ENCODE results near the gene TRIM21.

DNA sequence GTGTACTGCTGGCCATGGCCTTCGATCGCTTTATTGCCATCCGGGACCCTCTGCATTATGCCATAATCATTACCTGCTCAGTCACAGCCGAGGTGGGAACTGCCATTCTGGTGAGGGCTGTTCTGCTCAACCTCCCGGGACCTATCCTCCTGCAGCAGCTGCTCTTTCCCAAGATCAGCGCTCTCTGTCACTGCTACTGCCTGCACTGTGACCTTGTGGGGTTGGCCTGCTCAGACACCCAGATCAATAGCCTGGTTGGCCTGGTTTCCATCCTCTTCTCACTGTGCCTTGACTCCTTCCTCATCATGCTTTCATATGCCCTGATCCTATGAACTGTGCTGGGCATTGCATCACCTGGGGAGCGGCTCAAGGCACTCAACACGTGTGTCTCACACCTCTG lies 24.9 kb upstream of the TRIM21 start:
- TF ChIP-seq, protein P1, sequence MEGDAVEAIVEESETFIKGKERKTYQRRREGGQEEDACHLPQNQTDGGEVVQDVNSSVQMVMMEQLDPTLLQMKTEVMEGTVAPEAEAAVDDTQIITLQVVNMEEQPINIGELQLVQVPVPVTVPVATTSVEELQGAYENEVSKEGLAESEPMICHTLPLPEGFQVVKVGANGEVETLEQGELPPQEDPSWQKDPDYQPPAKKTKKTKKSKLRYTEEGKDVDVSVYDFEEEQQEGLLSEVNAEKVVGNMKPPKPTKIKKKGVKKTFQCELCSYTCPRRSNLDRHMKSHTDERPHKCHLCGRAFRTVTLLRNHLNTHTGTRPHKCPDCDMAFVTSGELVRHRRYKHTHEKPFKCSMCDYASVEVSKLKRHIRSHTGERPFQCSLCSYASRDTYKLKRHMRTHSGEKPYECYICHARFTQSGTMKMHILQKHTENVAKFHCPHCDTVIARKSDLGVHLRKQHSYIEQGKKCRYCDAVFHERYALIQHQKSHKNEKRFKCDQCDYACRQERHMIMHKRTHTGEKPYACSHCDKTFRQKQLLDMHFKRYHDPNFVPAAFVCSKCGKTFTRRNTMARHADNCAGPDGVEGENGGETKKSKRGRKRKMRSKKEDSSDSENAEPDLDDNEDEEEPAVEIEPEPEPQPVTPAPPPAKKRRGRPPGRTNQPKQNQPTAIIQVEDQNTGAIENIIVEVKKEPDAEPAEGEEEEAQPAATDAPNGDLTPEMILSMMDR (IDR thresholded peaks at IDR 0.05 in 2 of 3, conservative IDR thresholded peaks at IDR 0.05 in 1 of 3; ENCODE audit: borderline replicate concordance in 1 of 3, insufficient read depth in 1 of 3, low read depth in 2 of 3, low read length in 2 of 3) = no peak
- no peak for TF ChIP-seq SIN3A (IDR thresholded peaks at IDR 0.05; ENCODE audit: low read depth)
- no peak for TF ChIP-seq RAD21 (IDR thresholded peaks at IDR 0.05; ENCODE audit: low read depth)
- TF ChIP-seq EZH2 (IDR thresholded peaks at IDR 0.05) = no peak
- no peak for TF ChIP-seq FOSL1 (IDR thresholded peaks at IDR 0.05; ENCODE audit: low read depth)
- TF ChIP-seq SRF (IDR thresholded peaks at IDR 0.05; ENCODE audit: low read depth) = no peak
- no peak for TF ChIP-seq POLR2A (IDR thresholded peaks at IDR 0.05; ENCODE audit: borderline replicate concordance, extremely low read depth, insufficient read depth, insufficient read length)
- no peak for TF ChIP-seq POLR2AphosphoS5 (IDR thresholded peaks at IDR 0.05; ENCODE audit: low read depth, low read length)
- no peak for TF ChIP-seq JUND (IDR thresholded peaks at IDR 0.05)
- TF ChIP-seq, protein P2, sequence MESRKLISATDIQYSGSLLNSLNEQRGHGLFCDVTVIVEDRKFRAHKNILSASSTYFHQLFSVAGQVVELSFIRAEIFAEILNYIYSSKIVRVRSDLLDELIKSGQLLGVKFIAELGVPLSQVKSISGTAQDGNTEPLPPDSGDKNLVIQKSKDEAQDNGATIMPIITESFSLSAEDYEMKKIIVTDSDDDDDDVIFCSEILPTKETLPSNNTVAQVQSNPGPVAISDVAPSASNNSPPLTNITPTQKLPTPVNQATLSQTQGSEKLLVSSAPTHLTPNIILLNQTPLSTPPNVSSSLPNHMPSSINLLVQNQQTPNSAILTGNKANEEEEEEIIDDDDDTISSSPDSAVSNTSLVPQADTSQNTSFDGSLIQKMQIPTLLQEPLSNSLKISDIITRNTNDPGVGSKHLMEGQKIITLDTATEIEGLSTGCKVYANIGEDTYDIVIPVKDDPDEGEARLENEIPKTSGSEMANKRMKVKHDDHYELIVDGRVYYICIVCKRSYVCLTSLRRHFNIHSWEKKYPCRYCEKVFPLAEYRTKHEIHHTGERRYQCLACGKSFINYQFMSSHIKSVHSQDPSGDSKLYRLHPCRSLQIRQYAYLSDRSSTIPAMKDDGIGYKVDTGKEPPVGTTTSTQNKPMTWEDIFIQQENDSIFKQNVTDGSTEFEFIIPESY (IDR thresholded peaks at IDR 0.05; ENCODE audit: extremely low read depth, insufficient replicate concordance, low read length) = no peak
- TF ChIP-seq CEBPB (IDR thresholded peaks at IDR 0.05; ENCODE audit: low read depth) = no peak
- no peak for TF ChIP-seq ZNF274 (IDR thresholded peaks at IDR 0.05; ENCODE audit: low read depth, low read length)
- TF ChIP-seq, protein P3, sequence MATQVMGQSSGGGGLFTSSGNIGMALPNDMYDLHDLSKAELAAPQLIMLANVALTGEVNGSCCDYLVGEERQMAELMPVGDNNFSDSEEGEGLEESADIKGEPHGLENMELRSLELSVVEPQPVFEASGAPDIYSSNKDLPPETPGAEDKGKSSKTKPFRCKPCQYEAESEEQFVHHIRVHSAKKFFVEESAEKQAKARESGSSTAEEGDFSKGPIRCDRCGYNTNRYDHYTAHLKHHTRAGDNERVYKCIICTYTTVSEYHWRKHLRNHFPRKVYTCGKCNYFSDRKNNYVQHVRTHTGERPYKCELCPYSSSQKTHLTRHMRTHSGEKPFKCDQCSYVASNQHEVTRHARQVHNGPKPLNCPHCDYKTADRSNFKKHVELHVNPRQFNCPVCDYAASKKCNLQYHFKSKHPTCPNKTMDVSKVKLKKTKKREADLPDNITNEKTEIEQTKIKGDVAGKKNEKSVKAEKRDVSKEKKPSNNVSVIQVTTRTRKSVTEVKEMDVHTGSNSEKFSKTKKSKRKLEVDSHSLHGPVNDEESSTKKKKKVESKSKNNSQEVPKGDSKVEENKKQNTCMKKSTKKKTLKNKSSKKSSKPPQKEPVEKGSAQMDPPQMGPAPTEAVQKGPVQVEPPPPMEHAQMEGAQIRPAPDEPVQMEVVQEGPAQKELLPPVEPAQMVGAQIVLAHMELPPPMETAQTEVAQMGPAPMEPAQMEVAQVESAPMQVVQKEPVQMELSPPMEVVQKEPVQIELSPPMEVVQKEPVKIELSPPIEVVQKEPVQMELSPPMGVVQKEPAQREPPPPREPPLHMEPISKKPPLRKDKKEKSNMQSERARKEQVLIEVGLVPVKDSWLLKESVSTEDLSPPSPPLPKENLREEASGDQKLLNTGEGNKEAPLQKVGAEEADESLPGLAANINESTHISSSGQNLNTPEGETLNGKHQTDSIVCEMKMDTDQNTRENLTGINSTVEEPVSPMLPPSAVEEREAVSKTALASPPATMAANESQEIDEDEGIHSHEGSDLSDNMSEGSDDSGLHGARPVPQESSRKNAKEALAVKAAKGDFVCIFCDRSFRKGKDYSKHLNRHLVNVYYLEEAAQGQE (IDR thresholded peaks at IDR 0.05; ENCODE audit: low read depth) = no peak
- TF ChIP-seq, protein P4, sequence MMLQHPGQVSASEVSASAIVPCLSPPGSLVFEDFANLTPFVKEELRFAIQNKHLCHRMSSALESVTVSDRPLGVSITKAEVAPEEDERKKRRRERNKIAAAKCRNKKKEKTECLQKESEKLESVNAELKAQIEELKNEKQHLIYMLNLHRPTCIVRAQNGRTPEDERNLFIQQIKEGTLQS (IDR thresholded peaks at IDR 0.05) = no peak
